NCI-H82 (cell line): Measurements from ENCODE around the gene KIF5C.

Experiments
- DNase-seq: peaks from one replicate; lab custom pipeline; 2025; lab: John Stamatoyannopoulos, UW

KIF5C gene

GRCh38 chr2:149041482-149041881, 166.5 kb downstream of the KIF5C start:
- DNase-seq = no peak

DNA sequence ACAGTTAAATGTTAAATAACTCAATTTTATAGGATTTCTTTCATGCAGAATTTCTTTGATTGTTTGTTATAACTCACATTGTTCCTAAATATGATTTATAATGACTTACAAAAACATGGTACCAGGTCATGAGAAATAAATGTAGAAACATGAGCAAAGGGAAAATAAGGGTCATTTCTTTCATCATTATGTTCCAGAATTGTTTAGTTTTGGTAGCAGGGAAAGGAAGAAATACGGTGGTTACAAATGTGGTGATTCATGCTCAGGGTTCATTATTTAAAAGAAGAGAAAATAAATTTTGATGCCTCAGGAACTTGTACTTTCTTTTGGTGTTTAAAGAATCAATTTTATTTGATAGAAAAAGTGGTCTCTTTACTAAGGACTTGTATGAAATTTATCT, 167.9 kb downstream of the KIF5C start:
- DNase-seq = no peak

DNA sequence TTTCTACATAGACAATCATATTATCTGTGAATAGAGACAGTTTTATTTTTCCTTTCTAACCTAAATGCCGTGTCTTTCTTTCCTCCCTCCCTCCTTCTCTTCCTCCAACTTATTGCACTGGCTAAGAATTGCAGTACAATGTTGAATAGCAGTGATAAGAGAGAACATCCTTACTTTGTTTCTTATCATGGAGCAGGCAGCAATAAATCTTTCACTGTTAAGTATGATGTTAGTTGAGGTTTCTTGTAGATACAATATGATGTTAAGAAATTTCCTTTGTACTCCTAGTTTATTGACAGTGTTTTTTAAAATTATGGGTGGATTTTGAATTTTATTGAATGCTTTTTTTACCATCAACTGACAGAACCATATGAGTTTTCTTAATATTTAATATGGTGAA, 169.5 kb downstream of the KIF5C start:
- DNase-seq = no peak

- no peak for DNase-seq
Measured at GRCh38 chr2:149047118-149047517, 172.1 kb downstream of the KIF5C start.

DNA sequence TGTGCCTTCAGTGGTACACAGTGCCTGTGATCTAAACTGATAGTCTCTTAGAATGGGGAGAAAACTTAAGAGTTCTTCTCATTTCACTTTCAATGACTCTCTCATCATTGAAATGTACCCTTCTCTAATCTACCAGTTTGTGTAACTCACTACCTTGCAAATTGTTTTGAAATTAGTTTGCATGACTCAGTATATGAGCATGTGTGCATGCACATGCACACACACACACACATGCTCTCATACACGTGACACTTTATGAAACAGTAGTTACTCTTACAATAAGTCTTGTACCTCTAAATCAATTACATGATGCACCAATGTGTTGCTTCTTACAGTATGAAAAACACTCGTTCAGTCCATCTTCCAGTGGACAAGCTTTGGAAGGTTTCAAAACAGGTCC, 174.1 kb downstream of the KIF5C start:
- DNase-seq = no peak

DNA sequence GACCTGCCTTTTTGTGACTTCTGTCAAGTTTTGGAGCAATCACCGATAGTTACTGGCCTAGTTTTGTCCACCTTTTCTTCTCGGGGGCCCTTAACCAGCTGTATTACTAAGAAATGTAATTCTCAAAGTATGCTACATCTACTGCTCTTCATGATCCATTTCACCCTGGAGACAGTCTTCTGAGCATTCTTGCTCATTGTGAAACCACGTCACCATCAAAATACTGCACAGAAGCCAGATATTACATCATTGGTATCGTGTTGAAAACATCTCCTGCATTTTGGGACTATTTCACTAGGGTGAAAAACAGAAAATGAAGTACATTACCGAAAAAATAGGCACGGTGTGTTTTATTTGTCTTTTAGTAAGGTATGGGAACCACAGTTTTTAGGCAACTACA, 175.2 kb downstream of the KIF5C start:
- no peak for DNase-seq

DNA sequence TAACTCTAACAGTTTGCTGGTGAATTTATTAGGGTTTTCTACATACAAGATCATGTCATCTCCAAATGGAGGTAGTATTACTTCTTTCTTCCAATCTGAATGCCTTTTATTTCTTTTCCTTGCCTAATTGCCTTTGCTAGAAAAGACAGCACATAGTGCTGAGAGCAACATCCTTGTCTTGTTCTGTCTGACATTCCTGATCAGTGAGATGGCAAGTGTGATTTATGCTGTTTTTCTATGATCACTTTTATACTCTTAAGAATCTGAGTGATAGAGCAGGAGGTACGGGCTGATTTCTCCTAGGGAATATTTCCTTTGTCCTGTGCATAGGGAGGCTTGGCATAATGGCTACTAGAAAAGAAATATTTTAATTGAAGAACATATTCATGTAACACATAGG, 180.7 kb downstream of the KIF5C start:
- no peak for DNase-seq

GRCh38 chr2:149056541-149057255, 181.7 kb downstream of the KIF5C start:
- no peak for DNase-seq

- no peak for DNase-seq
Measured at GRCh38 chr2:149057401-149057800, 182.4 kb downstream of the KIF5C start.

DNA sequence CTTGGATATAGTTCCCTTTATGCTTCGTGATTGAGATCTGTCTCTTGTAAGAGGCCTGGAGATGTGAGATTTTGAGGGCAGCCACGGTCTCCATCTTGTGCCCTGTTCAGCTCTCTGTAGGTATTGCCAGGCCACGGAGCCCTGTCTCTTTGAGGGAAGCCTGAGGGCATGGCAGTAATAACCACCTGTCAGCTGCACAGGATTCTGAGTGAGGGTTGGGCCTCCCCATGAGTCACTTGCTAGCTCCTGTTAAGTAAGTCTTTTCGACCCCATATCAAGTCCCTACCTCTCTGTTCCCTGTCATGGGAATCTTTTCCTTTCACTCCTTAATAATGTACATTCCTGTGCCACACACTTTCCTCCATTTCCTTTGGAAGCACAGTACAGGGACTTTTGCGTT, 183.9 kb downstream of the KIF5C start:
- DNase-seq = no peak

DNA sequence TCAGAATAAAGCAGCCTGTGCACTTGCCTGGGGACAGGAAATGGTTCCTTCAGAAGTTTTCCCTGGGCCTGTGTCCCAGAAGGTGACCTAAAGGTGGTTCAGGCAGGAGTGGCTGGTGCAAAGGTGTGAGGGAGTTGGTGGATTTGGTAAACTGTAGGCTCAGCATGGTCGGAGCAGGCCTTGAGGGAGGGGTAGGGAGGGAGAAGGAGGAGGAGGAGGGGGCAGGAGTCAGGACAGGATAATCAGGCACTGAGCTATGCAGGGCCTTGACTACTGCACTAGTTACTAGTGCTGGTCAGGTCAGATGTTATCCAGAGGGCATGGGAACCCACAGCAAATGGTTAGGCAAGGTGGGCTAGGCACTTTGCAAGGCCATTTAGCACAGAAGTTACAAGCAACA, 184.8 kb downstream of the KIF5C start:
- DNase-seq = no peak

DNA sequence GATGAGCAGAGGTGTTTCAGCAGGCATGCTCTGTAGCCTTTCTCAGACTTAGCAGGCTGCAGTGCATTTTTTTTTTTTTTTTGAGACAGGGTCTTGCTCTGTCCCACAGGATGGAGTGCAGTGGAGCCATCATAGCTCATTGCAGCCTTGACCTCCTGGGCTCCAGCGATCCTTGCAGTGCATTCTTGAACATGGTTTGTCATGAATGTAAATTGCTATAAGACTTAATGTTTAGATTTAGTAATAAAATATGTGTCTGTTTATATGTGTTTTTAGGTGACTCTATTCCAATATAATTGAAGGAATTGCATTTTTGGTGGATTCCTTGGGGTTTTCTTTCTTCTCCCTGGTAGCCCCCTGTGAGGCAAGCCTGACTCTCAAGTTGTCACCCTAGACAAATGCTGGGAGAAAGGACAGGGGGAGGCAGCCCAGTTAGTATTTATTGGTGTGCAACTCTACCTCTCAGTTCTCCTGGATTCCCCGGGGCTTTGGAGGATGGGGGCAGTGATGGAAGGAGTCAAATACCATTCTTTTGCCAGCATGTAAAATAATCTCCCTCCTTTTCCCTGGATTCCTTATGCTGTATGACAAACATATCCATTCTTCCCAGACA, 186.2 kb downstream of the KIF5C start:
- DNase-seq = no peak

GRCh38 chr2:149062531-149062930, 187.5 kb downstream of the KIF5C start:
- no peak for DNase-seq

DNA sequence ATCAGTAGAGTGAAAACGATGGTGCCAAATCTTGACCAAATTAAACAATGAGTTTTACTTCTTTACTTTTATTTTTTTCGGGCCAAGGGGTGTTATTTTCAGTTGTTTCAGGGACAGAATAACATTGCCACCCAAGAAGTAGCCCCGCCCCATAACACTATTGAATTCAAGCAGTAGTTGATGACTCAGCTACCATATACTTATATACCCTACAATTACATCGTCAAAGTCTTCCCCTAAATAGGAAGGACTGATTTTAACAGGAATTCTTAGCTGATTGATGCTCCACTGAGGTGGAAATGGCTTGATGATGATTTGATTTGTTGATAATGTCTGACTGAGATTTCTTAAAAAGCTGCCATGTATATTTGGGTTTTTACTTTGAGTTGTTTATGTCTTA, 188.2 kb downstream of the KIF5C start:
- no peak for DNase-seq

DNA sequence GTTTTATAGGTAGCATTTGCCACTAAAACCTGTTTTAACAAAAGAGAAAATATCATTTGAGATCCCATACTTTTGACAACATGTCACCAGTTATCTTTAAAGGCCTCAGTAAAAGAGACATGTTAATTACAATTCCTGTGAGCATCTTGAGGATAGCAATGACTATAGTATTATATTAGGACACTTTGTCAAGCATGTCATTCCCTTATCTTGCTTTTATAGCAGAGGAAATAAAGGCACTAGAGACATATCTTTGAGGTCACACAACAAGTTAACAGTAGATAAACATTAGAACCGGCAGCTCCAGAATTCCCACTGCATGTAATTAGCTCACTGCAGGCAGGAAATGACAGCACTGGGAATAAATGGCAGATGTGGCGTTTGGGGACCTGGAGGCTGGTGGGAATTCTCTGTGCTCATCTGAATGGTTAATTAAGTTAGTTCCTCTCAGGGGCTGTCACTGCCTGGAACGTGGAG, 189.4 kb downstream of the KIF5C start:
- DNase-seq = no peak

DNA sequence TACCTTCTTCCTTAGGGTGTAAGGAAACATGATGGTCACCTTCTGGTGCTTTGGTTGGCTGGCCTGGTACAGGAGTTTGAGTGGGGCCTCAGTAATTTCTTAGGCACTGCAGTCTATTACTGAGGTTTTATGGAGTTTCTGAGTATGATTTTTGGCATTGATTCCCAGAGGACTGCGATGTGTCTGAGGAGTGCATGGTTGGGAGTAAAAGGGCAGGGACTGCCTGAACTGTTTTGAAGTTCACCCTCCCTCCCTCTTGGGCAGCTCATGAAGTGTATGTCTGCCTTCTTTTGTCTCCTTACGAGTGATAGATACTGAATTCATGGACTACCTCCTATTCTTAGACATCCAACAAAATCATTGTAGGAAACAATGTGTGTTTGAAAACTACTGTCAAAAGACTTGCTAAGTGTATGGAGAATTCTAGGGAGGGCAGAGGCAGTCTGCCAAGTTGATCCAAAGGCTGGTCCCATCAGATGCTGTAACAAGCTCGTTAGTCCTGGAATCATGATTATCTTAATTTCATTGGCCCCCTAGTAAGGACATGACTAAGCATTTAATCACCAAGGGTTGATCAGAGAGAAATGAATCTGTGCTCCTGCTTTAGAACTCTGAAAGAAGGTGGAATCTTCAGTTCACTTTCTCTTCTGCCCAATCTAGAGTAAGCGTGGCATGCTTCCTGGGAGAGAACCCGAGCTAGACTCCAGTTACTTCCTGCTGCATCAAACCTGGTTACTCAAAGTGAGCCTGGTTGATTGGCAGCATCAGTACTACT, 190.0 kb downstream of the KIF5C start:
- DNase-seq = no peak

GRCh38 chr2:149068225-149068995, 193.4 kb downstream of the KIF5C start:
- no peak for DNase-seq

DNA sequence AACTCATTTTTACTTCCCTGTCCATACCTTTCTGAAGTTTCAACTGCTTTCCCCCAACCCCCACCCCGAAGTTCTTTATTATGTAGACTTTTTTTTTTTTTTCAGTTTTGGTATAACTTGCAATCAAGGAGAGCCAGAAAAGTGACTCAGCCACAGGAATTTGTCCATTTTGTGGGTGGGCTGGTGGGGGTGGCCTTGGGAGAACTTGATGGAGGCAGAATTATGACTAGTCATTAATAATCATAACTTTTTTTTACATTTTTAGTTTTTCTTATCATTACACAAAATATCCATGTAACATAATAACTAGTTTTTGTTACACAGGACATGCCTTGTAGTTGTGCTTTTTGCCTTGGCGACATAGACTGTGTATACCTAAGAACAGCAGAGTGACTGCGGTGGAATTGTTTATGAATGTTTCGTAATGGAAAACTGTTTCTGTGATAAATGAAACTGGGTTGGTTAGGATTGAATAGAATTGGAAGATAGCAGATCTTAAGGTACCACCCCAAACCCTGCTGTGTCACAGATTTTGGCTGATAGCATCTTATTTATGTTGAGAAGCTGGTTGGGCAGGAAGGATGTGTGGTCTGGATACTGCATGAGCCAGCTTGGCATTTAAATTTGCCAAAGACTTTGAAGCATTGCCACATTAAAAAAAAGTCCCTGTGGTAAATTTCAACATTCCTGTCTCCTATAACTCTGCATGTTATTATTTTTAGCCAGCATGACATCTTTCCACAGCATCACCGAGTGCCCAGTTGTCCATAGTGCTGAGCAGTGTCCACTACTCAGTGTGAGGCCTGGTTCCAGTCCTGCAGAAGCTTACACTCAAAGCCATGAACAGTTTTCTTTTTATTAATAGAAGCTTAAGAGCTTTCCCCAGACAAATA, 194.2 kb downstream of the KIF5C start:
- DNase-seq = no peak

- DNase-seq = no peak
Measured at GRCh38 chr2:149070681-149071320, 195.8 kb downstream of the KIF5C start.

- no peak for DNase-seq
Measured at GRCh38 chr2:149075105-149075504, 200.1 kb downstream of the KIF5C start.

DNA sequence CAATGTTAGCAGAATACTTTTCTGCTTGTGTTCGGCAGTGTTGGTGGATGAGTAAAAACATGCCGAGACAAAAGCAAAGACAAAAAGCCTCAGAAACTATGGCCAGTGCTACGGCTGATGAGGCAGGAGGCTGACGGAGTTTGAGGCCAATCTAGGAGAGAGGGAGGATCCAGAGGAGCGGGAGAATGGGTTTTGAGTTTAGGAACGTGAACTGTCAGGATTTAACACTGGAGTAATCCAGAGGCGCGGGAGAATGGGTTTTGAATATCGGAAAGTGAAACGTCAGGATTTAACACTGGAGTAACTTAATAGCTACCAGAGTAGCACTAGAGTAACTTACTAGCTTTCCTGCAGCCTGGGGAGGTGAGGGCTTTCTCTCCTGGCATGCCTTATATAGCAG, 200.8 kb downstream of the KIF5C start:
- no peak for DNase-seq
